Central memory CD4-positive, alpha-beta T cell (primary cell): ENCODE measurements around the gene ADCY1.
"Not testable (repeated sequence)": the region's sequence is repeated elsewhere in the genome, so short reads cannot be mapped to it uniquely, and the experiment has no call there.

Experiments used
- DNase-seq: peaks from one replicate; pipeline ENCODE4 v3.0.0; 2022

The ADCY1 gene

DNA sequence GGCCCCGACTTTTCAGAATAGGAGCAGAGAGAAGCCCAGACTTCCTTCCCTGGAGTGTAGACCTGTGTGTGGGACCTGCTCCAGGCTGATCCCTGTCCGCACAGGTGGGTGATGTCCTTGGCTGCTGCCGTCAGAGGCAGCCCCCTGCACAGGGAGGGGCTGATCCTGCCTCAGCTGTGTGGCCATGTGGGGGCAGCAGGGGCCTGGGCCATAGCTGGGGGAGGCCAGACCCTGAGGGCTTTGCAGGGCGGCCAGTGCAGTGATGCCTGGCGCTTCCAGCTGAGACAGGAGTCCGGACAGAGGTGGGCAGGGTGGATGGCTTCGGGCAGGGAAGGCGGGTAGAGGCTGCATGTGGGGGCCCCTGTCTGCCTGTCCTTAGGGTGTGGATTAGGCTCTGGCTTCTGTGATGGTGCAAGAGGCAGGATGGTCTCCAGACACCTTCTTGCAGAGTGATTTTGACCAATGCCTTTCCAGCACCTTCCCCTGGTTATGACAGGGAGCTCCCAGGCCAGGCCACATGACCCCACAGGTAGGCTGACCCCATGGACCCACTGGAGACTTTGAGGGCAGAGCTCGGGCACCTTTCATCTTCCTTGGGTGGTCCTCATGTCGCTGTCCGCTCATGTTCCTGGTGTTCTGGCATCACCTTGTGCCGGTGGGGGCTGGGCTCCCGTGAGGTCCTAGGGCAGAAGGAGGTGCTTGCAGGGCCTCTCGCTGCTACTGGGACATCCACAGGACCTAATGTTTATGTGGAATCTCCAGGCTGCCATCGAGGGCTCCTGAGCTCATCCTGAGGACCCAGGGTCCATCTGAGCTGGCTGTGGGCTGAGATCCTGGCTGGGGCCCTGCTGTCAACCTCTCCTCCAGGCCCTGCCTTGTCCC, 141.5 kb downstream of the ADCY1 start:
- DNase-seq, result no peak

DNA sequence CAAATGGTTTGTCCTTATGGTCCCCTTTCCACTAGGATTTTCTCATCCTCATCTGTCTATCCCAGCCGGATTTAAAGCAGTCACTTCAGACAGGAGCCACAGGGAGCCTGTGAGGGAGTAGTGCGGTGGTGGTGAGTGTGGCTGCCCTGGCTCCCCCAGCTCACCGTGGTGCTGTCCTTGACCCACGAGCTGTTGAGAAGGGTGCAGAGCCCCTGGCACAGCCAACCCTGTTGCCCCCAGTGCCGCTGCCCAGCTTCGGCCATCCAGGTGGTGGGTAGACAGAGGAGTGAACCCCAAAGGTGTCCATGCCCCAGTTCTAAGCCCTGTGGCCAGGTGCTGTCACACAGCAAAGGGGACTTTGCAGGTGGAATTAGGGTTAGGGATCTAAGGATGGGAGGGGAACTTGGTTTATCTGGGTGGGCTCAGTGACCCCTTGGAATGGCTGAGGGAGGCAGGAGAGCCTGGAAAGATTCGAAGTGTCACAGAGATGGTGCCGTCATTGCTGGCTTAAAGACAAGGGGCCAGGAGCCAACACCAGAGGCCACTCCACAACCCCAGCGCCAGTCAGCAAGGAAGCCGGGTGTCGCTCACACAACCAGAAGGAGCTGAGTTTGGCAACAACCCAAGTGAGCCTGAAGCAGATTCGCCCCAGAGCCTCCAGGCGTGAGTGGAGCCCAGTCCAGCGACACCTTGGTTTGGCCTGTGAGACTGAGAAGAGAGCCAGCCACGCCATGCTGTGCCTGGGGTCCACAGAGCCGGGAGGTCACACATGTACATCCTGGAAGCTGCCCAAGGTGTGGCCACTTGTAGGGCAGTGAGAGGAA, 142.4 kb downstream of the ADCY1 start:
- no peak for DNase-seq

- no peak for DNase-seq
These were observed 143.5 kb downstream of the ADCY1 start for GRCh38 chr7:45717537-45718235.

- no peak for DNase-seq
These were observed 144.5 kb downstream of the ADCY1 start for GRCh38 chr7:45718464-45719330.

DNA sequence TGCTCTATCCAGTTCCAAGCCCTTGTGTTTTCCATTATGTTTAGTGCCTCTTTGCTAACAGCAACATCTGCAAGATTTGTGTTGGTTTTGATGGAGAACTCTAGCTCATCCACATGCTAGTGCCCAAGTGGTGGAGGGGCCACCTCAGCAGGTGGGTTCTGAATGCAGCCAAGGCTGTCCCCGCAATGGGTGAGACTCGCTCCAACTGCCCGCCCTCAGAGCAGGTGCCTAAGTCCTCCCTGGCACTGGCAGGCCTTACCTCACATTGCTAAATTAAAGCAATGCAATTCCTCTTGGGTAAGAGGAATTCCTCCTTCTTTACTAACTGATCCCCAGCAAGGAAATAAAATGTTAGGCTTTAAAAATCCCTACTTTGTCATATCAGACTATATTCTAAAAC, 146.8 kb downstream of the ADCY1 start:
- DNase-seq, result no peak

GRCh38 chr7:45721686-45722598, 147.8 kb downstream of the ADCY1 start:
- DNase-seq, result no peak

GRCh38 chr7:45725231-45725630, 151.1 kb downstream of the ADCY1 start:
- DNase-seq, result not testable (repeated sequence)

- DNase-seq, result no peak
These were observed 152.7 kb downstream of the ADCY1 start for GRCh38 chr7:45726883-45727282.

GRCh38 chr7:45731692-45732443, 157.7 kb downstream of the ADCY1 start:
- not testable (repeated sequence) for DNase-seq

- not testable (repeated sequence) for DNase-seq
These were observed 164.8 kb downstream of the ADCY1 start for GRCh38 chr7:45738920-45739319.

DNA sequence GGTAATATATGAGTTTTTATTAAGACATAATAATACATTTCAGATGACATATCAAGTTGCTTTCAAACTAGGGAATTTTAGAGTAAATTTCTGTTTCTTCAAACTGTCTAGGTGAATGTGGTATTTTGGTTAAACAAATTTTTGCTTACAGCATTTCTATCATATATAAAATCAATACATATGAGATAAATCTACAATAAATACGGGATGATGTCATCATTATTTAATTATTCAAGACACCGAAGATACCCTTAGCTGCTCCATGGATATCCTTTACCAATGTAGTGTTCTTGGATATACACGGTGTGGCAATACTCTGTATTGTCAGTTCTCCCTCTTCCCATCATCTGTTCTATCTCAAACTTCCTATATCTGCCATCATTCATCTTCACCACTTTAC, 166.4 kb downstream of the ADCY1 start:
- DNase-seq, result not testable (repeated sequence)

- not testable (repeated sequence) for DNase-seq
These were observed 174.8 kb downstream of the ADCY1 start for GRCh38 chr7:45748976-45749375.

GRCh38 chr7:45751352-45751751, 177.2 kb downstream of the ADCY1 start:
- DNase-seq, result not testable (repeated sequence)

DNA sequence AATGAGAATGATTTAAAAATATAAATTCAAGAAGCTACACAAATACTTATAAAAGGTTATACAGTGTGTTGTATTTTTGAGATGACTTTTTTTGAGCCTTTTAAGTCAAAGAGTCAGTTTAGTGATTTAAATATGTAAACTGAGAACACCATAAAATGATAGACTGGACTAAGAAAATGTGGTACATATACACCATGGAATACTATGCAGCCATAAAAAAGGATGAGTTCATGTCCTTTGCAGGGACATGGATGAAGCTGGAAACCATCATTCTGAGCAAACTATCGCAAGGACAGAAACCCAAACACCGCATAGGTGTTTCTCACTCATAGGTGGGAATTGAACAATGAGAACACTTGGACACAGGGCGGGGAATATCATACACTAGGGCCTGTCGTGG, 182.2 kb downstream of the ADCY1 start:
- not testable (repeated sequence) for DNase-seq

DNA sequence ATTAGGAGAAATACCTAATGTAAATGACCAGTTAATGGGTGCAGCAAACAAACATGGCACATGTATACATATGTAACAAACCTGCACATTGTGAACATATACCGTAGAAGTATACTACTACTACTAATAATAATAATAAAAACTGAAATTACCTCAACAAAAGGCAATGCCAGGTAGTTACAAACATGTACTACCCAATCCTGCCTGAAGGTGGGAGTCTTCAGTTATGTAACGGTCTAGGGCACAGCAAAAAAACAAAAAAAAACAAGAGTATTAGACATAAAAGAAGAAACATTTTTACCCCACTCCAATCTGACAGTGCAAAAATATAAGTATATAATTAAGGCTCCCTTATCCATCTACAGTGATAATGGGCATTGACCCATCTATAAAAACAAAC, 182.6 kb downstream of the ADCY1 start:
- peak; percentile 10 for DNase-seq

- not testable (repeated sequence) for DNase-seq
These were observed 185.3 kb downstream of the ADCY1 start for GRCh38 chr7:45759464-45759863.

DNA sequence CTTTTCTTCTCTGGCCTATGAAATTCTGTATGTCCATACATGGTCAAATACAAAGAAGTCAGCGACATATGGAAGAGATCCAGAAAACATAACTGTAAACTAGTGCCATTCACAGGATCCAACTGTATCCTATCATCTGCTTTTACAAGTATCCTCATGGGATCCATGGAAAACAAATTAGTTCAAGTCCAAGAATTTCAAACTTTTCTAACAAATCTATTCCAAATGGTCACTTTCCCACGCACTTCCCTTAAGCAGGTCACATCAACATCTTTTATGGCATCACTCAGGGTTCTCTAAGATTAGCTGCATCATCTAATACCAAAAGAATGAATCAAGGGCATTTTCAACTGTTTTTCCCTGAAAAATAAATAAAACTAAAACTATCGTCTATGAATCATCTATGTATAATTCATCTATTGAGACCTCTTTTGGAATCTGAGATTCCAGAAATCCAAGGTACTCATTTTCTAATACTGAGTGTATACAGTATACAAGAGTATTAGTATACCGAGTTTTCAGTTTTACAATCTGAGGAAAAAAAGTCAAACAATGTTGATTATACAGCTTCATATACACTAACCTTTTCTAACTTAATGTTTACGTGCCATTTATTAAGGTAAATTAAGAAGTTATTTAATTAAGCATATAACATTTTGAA, 187.5 kb downstream of the ADCY1 start:
- not testable (repeated sequence) for DNase-seq

- DNase-seq, result not testable (repeated sequence)
These were observed 188.2 kb downstream of the ADCY1 start for GRCh38 chr7:45762225-45762994.
